Ectodermal cell (in vitro differentiated cells): ENCODE measurements around the gene TMEM125.

Experiments used
- H3K27ac ChIP-seq: 2 replicates; pipeline ENCODE4 v1.7.0; 2013; ENCODE audit warnings: mild to moderate bottlenecking, low read depth, low read length; ENCODE audit not compliant: insufficient read depth, poor library complexity, severe bottlenecking
- H3K27me3 ChIP-seq: 2 replicates; pipeline ENCODE4 v1.7.0; 2013; ENCODE audit warnings: mild to moderate bottlenecking, low read length; ENCODE audit not compliant: insufficient read depth, control insufficient read depth, poor library complexity, severe bottlenecking
- H3K36me3 ChIP-seq: one replicate; pipeline ENCODE4 v1.7.0; 2013; ENCODE audit warnings: low read length; ENCODE audit not compliant: control insufficient read depth, insufficient read depth
- H3K4me1 ChIP-seq: one replicate; pipeline ENCODE4 v1.7.0; 2013; ENCODE audit warnings: low read length; ENCODE audit not compliant: control insufficient read depth, insufficient read depth
- H3K4me3 ChIP-seq: 2 replicates; pipeline ENCODE4 v1.7.0; 2013; ENCODE audit warnings: low read depth, low read length, control low read depth; ENCODE audit not compliant: insufficient read depth
- H3K9me3 ChIP-seq: 2 replicates; pipeline ENCODE4 v1.7.0; 2013; ENCODE audit warnings: mild to moderate bottlenecking, low read length, moderate library complexity; ENCODE audit not compliant: control insufficient read depth
- WGBS, 2 experiments: methylation state at CpG; one replicate each; pipeline ENCODE4 v1.1.7; 2013; ENCODE audit warnings: missing lambda C conversion rate in 2 of 2; 5-methylcytosine and 5-hydroxymethylcytosine counted together

TMEM125 gene

DNA sequence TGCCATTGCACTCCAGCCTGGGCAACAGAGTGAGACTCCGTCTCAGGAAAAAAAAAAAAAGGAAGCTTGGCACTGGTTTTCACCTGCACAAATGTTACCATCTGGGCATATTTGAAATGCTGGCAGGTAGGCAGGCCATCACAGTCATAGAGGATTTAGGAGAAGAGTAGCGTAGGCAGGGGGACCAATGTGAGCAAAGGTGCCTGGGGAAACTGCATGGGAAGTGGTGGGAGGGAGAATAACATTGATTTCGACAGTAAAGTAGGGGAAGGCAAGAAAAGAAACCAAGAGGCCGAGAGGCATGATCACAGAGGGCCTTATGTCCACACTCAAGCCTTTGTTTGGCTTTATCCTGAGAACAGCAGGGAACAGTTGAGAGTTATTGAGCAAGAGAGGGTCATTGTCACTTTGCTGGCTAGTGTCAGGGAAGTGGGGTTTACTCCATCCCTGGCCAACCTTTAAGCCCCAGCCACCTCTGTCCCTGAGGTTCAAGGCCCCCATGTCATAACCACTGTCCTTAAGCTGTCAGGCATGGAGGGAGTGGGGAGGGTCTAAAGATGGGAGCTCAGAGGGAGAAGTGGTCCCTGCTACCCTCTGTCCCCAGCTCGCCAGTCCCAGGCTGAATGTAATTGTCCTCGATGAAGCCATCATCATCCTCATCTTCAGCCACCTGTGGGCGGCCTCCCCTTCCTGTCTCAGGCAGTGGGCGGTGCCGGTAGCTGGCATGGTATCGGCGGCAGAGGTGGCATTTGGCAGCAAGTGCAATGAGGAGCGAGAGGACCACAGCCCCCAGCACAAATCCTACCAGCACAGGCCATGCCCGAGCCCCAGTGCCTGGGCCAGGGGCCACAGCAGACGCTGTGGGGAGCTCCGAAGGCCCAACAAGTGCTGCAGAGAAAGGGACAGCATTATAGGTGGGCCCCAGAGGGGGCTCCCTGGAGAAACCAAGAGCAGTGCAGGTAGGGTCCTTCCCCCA, 12.7 kb downstream of the TMEM125 start:
- no peak overlapping the region for H3K27ac ChIP-seq
- no peaks in the 10 kb centered on the region for H3K9me3 ChIP-seq
- WGBS, 2 experiments, result 82 to 85% methylated on average over 15 of the region's 15 CpGs
- H3K36me3 ChIP-seq, result no peaks in the 10 kb centered on the region
- no peak overlapping the region for H3K4me3 ChIP-seq
- peaks cover 13% of the 10 kb centered on the region for H3K4me1 ChIP-seq
- no peaks in the 10 kb centered on the region for H3K27me3 ChIP-seq

- H3K9me3 ChIP-seq, result no peaks in the 10 kb centered on the region
- H3K27ac ChIP-seq, result no peak overlapping the region
- 93 to 94% methylated on average over 3 of the region's 3 CpGs for WGBS, 2 experiments
- no peaks in the 10 kb centered on the region for H3K27me3 ChIP-seq
- H3K4me1 ChIP-seq, result peaks cover 13% of the 10 kb centered on the region
- H3K4me3 ChIP-seq, result no peak overlapping the region
- no peaks in the 10 kb centered on the region for H3K36me3 ChIP-seq
These were observed 14.3 kb downstream of the TMEM125 start for GRCh38 chr1:43284065-43284464.

DNA sequence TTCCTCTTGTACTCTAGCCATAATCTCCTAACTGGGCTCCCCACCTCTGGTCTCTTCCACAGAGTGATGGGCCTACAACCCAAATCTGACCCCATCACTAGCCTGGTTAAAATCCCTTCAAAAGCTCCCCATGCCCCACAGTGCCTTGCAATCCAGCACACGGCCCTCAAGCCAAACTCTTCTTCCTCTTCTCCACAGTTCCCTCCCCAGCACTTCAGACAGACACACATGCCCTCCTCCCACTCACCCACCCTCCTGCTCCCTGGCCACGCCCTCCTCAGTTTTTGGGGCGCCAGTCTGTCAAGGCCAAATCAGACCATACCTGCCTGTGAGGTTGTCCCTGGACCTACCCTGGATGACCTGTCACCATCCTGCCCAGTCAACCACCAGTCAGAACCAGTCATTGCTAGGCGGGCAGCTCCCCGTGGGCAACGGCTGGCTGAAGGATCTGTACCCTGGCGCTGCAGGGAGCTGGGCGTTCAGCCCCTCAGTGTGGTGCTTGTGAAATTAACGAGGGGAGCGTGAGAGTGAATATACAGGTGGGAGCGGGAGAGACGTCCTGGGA, 14.8 kb downstream of the TMEM125 start:
- H3K9me3 ChIP-seq, result no peaks in the 10 kb centered on the region
- H3K27ac ChIP-seq, result no peak overlapping the region
- no peak overlapping the region for H3K4me3 ChIP-seq
- H3K4me1 ChIP-seq, result peaks cover 13% of the 10 kb centered on the region
- H3K36me3 ChIP-seq, result no peaks in the 10 kb centered on the region
- WGBS, 2 experiments, result 88 to 89% methylated on average over 12 of the region's 12 CpGs
- H3K27me3 ChIP-seq, result no peaks in the 10 kb centered on the region

GRCh38 chr1:43285269-43285990, 15.6 kb downstream of the TMEM125 start, which contains the start of gene C1orf210:
Gene C1orf210 (minus strand): TSS chr1:43285581. CDS start chr1:43283270, 2,311 bp downstream.
- Histone ChIP-seq H3K27ac (no peak within 1 kb of the TSS), H3K4me1 (peaks cover 12% of the 10 kb centered on the region), H3K4me3 (no peak within 1 kb of the TSS), H3K9me3 (no peaks in the 10 kb centered on the region), H3K36me3 (no peaks in the 10 kb centered on the region), H3K27me3 (no peaks in the 10 kb centered on the region)
- WGBS, 2 experiments, result 42 to 43% methylated on average over 19 of the region's 19 CpGs

GRCh38 chr1:43286115-43286514, 16.3 kb downstream of the TMEM125 start:
- Histone ChIP-seq H3K27ac (no peak overlapping the region), H3K36me3 (no peaks in the 10 kb centered on the region), H3K4me1 (peaks cover 8% of the 10 kb centered on the region), H3K9me3 (no peaks in the 10 kb centered on the region), H3K4me3 (no peak overlapping the region), H3K27me3 (no peaks in the 10 kb centered on the region)
- 91 to 94% methylated on average over 11 of the region's 11 CpGs for WGBS, 2 experiments

GRCh38 chr1:43286533-43286932, 16.8 kb downstream of the TMEM125 start:
- Histone ChIP-seq H3K27me3 (no peaks in the 10 kb centered on the region), H3K4me1 (peaks cover 8% of the 10 kb centered on the region), H3K9me3 (no peaks in the 10 kb centered on the region), H3K36me3 (no peaks in the 10 kb centered on the region), H3K27ac (no peak overlapping the region), H3K4me3 (no peak overlapping the region)
- 92 to 93% methylated on average over 5 of the region's 5 CpGs for WGBS, 2 experiments

GRCh38 chr1:43288058-43288784, 18.4 kb downstream of the TMEM125 start:
- no peak overlapping the region for H3K27ac ChIP-seq
- WGBS, 2 experiments, result 94 to 96% methylated on average over 8 to 9 of the region's 9 CpGs

GRCh38 chr1:43288785-43289706, 19.3 kb downstream of the TMEM125 start:
- H3K27ac ChIP-seq, result no peak overlapping the region
- WGBS, 2 experiments, result 89 to 92% methylated on average over 12 of the region's 12 CpGs
- no peaks in the 10 kb centered on the region for H3K36me3 ChIP-seq
- H3K9me3 ChIP-seq, result no peaks in the 10 kb centered on the region
- H3K4me3 ChIP-seq, result no peak overlapping the region
- no peaks in the 10 kb centered on the region for H3K27me3 ChIP-seq
- H3K4me1 ChIP-seq, result peaks cover 8% of the 10 kb centered on the region

More at GRCh38 chr1:43288058-43288784, 18.4 kb downstream of the TMEM125 start:
- Histone ChIP-seq H3K9me3 (no peaks in the 10 kb centered on the region), H3K4me3 (no peak overlapping the region), H3K36me3 (no peaks in the 10 kb centered on the region), H3K27me3 (no peaks in the 10 kb centered on the region), H3K4me1 (peaks cover 8% of the 10 kb centered on the region)

- no peak overlapping the region for H3K27ac ChIP-seq
- WGBS, 2 experiments, result 92 to 93% methylated on average over 7 of the region's 7 CpGs
- no peak overlapping the region for H3K4me3 ChIP-seq
- no peaks in the 10 kb centered on the region for H3K9me3 ChIP-seq
- H3K4me1 ChIP-seq, result peaks cover 18% of the 10 kb centered on the region
- no peaks in the 10 kb centered on the region for H3K27me3 ChIP-seq
- H3K36me3 ChIP-seq, result no peaks in the 10 kb centered on the region
These were observed 22.4 kb downstream of the TMEM125 start for GRCh38 chr1:43292216-43292615.
